ENCODE measurements around the gene HK2.

- TF ChIP-seq CTCF (IDR thresholded peaks at IDR 0.05; ENCODE audit: borderline replicate concordance, extremely low read depth, low read length, poor library complexity, severe bottlenecking), result no peak
- no peak for TF ChIP-seq EZH2 (IDR thresholded peaks at IDR 0.05; ENCODE audit: borderline replicate concordance, low read depth, low read length, severe bottlenecking)
These were observed 9.2 kb upstream of the HK2 start for GRCh38 chr2:74824679-74825078.

Data from DND-41 (cell line).